ENCODE measurements around the gene ITGB3BP. TPM values are rescaled to one million over a fixed set of nuclear protein-coding genes. Genes with fewer than 3 reads are reported as not detected.
"Not testable (repeated sequence)": the region's sequence is repeated elsewhere in the genome, so short reads cannot be mapped to it uniquely, and the experiment has no call there.

ITGB3BP gene
- total and polyA plus RNA-seq, 2 donors (not counting 1 experiment from before 2014, with no cell fraction given) = 16.7 to 21.3 TPM

DNA sequence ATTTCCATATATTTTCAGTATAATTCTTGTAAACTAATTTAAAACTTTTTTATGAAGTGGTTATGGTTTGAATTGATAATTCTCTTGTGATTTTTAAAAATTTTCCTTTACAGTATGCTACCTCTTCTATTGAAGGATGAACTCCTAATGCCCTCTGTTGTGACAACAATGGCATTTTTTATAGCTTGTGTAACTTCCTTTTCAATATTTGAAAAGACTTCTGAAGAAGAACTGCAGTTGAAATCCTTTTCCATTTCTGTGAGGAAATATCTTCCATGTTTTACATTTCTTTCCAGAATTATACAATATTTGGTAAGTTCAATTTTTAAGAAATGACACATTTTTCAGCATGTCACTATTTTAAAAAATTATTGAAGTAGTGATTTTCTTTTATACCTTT is 94.2 kb downstream of the ITGB3BP start:
- no peak overlapping the region for H3K4me2 ChIP-seq (ENCODE audit: extremely low read depth, insufficient read depth, low read length)
- no peaks in the 10 kb centered on the region for H3K4me1 ChIP-seq (ENCODE audit: control insufficient read depth, extremely low read depth, insufficient read depth, low read length)
- no peaks in the 10 kb centered on the region for H3K9me3 ChIP-seq (ENCODE audit: control insufficient read depth, insufficient read depth, low read depth, low read length)
- H3K9ac ChIP-seq (ENCODE audit: insufficient read depth, low read length) = no peak overlapping the region
- no peaks in the 10 kb centered on the region for H4K20me1 ChIP-seq (ENCODE audit: control insufficient read depth, extremely low read depth, insufficient read depth, low read length)
- H3K79me2 ChIP-seq (ENCODE audit: control insufficient read depth, insufficient read depth, low read length) = no peaks in the 10 kb centered on the region
- H2AFZ ChIP-seq (ENCODE audit: low read length) = no peak overlapping the region
- no peaks in the 10 kb centered on the region for H3K36me3 ChIP-seq (ENCODE audit: control insufficient read depth, insufficient read depth, low read length)
- DNase-seq (ENCODE audit: low read depth in 2 of 2) = no peak
- no peak for TF ChIP-seq EZH2 (IDR thresholded peaks at IDR 0.05; ENCODE audit: low read length, missing control alignments)
- TF ChIP-seq, protein P1, sequence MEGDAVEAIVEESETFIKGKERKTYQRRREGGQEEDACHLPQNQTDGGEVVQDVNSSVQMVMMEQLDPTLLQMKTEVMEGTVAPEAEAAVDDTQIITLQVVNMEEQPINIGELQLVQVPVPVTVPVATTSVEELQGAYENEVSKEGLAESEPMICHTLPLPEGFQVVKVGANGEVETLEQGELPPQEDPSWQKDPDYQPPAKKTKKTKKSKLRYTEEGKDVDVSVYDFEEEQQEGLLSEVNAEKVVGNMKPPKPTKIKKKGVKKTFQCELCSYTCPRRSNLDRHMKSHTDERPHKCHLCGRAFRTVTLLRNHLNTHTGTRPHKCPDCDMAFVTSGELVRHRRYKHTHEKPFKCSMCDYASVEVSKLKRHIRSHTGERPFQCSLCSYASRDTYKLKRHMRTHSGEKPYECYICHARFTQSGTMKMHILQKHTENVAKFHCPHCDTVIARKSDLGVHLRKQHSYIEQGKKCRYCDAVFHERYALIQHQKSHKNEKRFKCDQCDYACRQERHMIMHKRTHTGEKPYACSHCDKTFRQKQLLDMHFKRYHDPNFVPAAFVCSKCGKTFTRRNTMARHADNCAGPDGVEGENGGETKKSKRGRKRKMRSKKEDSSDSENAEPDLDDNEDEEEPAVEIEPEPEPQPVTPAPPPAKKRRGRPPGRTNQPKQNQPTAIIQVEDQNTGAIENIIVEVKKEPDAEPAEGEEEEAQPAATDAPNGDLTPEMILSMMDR (conservative IDR thresholded peaks at IDR 0.05 in 1 of 2, IDR thresholded peaks at IDR 0.05 in 1 of 2; ENCODE audit: low read depth in 1 of 2, low read length in 2 of 2) = no peak
- no peak overlapping the region for H3K4me3 ChIP-seq (replicated peaks in 1 of 4; ENCODE audit: control extremely low read depth in 1 of 4, insufficient read depth in 1 of 4, low read depth in 3 of 4, low read length in 4 of 4)
- H3K27ac ChIP-seq (ENCODE audit: insufficient read depth, low read length) = no peak overlapping the region
- H3K27me3 ChIP-seq (ENCODE audit: control insufficient read depth, insufficient read depth, low read length) = no peaks in the 10 kb centered on the region

DNA sequence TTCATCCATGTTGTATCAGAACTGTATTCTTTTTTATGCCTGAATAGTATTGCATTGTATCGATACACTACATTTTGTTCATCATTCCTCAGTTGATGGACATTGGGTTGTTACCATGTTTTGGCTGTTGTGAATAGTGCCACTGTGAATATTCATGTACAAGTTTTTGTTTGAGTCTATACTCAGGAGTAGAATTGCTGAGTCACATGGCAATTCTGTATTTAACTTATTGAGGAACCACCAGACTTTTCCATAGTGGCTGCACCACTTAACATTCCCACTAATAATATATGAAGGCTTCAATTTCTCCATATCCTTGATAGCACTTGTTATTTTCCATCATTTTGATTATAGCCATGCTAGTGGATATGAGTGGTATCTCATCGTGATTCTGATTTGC is 99.4 kb downstream of the ITGB3BP start:
- no peaks in the 10 kb centered on the region for H3K79me2 ChIP-seq (ENCODE audit: control insufficient read depth, insufficient read depth, low read length)
- no peak for DNase-seq (ENCODE audit: low read depth in 2 of 2)
- H3K4me3 ChIP-seq (replicated peaks in 1 of 4; ENCODE audit: control extremely low read depth in 1 of 4, insufficient read depth in 1 of 4, low read depth in 3 of 4, low read length in 4 of 4) = no peak overlapping the region
- H3K4me2 ChIP-seq (ENCODE audit: extremely low read depth, insufficient read depth, low read length) = no peak overlapping the region
- H3K36me3 ChIP-seq (ENCODE audit: control insufficient read depth, insufficient read depth, low read length) = no peaks in the 10 kb centered on the region
- TF ChIP-seq EZH2 (IDR thresholded peaks at IDR 0.05; ENCODE audit: low read length, missing control alignments) = no peak
- no peaks in the 10 kb centered on the region for H3K4me1 ChIP-seq (ENCODE audit: control insufficient read depth, extremely low read depth, insufficient read depth, low read length)
- no peak overlapping the region for H3K9ac ChIP-seq (ENCODE audit: insufficient read depth, low read length)
- no peak overlapping the region for H2AFZ ChIP-seq (ENCODE audit: low read length)
- H4K20me1 ChIP-seq (ENCODE audit: control insufficient read depth, extremely low read depth, insufficient read depth, low read length) = no peaks in the 10 kb centered on the region
- H3K27ac ChIP-seq (ENCODE audit: insufficient read depth, low read length) = no peak overlapping the region
- no peaks in the 10 kb centered on the region for H3K27me3 ChIP-seq (ENCODE audit: control insufficient read depth, insufficient read depth, low read length)
- no peaks in the 10 kb centered on the region for H3K9me3 ChIP-seq (ENCODE audit: control insufficient read depth, insufficient read depth, low read depth, low read length)

DNA sequence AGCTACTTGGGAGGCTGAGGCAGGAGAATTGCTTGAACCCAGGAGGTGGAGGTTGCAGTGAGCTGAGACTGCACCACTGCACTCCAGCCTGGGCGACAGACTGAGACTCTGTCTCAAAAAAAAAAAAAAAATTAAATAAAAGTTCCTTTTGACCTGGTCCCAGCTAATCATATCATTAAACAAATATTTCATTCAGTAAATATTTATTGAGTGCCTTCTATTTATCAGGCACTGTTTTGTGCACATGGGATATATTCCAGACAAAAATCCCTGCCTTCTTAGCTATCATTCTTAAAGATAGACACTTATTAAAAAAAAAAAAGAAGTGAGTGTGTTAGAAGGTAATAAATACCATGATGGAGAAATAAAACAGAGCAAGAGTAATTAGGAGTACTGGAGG is 102.3 kb downstream of the ITGB3BP start:
- H3K4me3 ChIP-seq (replicated peaks in 1 of 4; ENCODE audit: control extremely low read depth in 1 of 4, insufficient read depth in 1 of 4, low read depth in 3 of 4, low read length in 4 of 4); H3K36me3 ChIP-seq (ENCODE audit: control insufficient read depth, insufficient read depth, low read length); H3K27ac ChIP-seq (ENCODE audit: insufficient read depth, low read length); H2AFZ ChIP-seq (ENCODE audit: low read length); H3K9ac ChIP-seq (ENCODE audit: insufficient read depth, low read length); H3K4me2 ChIP-seq (ENCODE audit: extremely low read depth, insufficient read depth, low read length); H3K9me3 ChIP-seq (ENCODE audit: control insufficient read depth, insufficient read depth, low read depth, low read length); H4K20me1 ChIP-seq (ENCODE audit: control insufficient read depth, extremely low read depth, insufficient read depth, low read length); H3K79me2 ChIP-seq (ENCODE audit: control insufficient read depth, insufficient read depth, low read length); H3K27me3 ChIP-seq (ENCODE audit: control insufficient read depth, insufficient read depth, low read length); H3K4me1 ChIP-seq (ENCODE audit: control insufficient read depth, extremely low read depth, insufficient read depth, low read length); DNase-seq (ENCODE audit: low read depth in 2 of 2): not testable (repeated sequence)

DNA sequence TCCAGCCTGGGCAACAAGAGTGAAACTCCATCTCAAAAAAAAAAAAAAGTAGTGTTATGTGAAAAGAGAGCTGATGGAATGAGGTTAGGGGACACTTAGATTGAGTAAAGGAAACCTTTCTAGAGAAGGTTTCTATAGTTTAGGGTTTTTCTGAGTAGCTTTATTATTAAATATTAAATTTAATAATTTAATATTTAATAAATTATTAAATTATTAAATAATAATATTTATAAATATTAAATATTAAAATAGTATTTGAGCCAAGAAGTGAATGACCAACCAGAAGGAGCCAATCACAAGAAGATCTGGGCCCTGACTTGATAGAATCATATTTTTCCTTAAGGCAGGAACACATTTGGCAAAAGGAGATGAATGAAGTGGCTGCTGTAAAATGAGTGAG is 104.9 kb downstream of the ITGB3BP start:
- no peak overlapping the region for H2AFZ ChIP-seq (ENCODE audit: low read length)
- H4K20me1 ChIP-seq (ENCODE audit: control insufficient read depth, extremely low read depth, insufficient read depth, low read length) = no peaks in the 10 kb centered on the region
- no peaks in the 10 kb centered on the region for H3K9me3 ChIP-seq (ENCODE audit: control insufficient read depth, insufficient read depth, low read depth, low read length)
- H3K4me1 ChIP-seq (ENCODE audit: control insufficient read depth, extremely low read depth, insufficient read depth, low read length) = no peaks in the 10 kb centered on the region
- H3K27me3 ChIP-seq (ENCODE audit: control insufficient read depth, insufficient read depth, low read length) = no peaks in the 10 kb centered on the region
- no peak overlapping the region for H3K4me2 ChIP-seq (ENCODE audit: extremely low read depth, insufficient read depth, low read length)
- no peak overlapping the region for H3K4me3 ChIP-seq (replicated peaks in 1 of 4; ENCODE audit: control extremely low read depth in 1 of 4, insufficient read depth in 1 of 4, low read depth in 3 of 4, low read length in 4 of 4)
- H3K27ac ChIP-seq (ENCODE audit: insufficient read depth, low read length) = no peak overlapping the region
- TF ChIP-seq EZH2 (IDR thresholded peaks at IDR 0.05; ENCODE audit: low read length, missing control alignments) = no peak
- TF ChIP-seq, protein P1 (conservative IDR thresholded peaks at IDR 0.05 in 1 of 2, IDR thresholded peaks at IDR 0.05 in 1 of 2; ENCODE audit: low read depth in 1 of 2, low read length in 2 of 2) = no peak
- no peaks in the 10 kb centered on the region for H3K36me3 ChIP-seq (ENCODE audit: control insufficient read depth, insufficient read depth, low read length)
- no peak for DNase-seq (ENCODE audit: low read depth in 2 of 2)
- H3K79me2 ChIP-seq (ENCODE audit: control insufficient read depth, insufficient read depth, low read length) = no peaks in the 10 kb centered on the region
- no peak overlapping the region for H3K9ac ChIP-seq (ENCODE audit: insufficient read depth, low read length)
